Measurements from ENCODE around the gene NFASC. TPM values are rescaled to one million over a fixed set of nuclear protein-coding genes. Genes with fewer than 3 reads are reported as not detected.

NFASC gene
- total RNA-seq, 4 donors from 2014 or later: 0.68 to 2.8 (median 1.7) TPM

DNA sequence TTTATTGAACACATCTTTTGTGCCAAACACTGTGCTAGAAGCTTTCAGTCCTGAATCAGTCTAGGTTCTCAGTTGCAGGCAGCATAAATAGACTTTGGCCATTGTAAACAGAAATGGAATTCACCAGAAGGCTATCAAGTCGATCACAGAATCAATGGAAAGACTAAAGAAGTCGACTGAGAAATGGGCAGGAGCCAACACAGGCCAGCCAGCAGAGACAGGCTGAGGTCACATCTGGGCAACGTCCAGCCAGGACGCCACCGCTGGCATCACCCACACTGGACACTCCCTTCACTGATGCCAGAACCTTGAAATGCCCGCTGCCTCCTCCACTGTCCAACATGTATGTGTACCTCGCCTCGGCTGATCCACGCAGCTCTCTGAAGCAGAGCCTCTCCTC, 166.9 kb downstream of the NFASC start:
- TF ChIP-seq CTCF (IDR thresholded peaks at IDR 0.05; ENCODE audit: low read depth): no peak

GRCh38 chr1:205038132-205038786, 167.6 kb downstream of the NFASC start:
- no peak for TF ChIP-seq CTCF (IDR thresholded peaks at IDR 0.05; ENCODE audit: low read depth)

DNA sequence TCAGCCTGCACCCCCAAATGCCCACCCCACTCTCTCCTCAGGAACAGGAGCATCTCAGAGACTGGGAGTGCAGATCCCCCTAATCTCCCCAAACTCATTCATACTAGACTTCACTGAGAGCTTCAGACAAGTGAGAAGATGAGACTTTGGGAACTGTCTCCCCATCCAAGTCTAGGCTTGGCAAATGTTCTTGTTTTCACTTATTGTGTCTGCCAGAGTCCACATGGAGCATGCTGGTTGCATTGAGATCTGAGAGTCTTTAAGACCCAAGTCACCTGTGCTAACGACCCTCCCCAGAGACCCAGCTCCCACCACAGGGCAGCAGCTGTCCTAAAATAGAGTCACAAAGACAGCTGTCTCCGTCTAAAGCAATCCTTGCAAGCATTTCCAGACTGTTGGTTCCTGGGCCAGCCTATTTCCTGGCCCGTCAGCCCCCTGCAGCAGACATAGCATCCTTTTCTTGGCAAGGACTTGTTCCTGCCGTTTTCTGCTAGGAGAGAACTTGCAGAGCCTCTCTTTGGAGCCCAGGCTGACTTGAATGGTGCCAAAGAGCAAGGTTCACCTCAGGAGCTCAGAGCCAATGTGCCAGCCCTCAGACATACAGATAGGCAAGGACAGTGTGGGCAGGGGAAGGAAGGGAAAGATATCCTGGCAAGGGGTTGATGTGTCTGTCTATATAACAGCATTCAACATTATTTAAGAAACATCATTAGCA, 170.5 kb downstream of the NFASC start:
- TF ChIP-seq CTCF (IDR thresholded peaks at IDR 0.05; ENCODE audit: low read depth): no peak

DNA sequence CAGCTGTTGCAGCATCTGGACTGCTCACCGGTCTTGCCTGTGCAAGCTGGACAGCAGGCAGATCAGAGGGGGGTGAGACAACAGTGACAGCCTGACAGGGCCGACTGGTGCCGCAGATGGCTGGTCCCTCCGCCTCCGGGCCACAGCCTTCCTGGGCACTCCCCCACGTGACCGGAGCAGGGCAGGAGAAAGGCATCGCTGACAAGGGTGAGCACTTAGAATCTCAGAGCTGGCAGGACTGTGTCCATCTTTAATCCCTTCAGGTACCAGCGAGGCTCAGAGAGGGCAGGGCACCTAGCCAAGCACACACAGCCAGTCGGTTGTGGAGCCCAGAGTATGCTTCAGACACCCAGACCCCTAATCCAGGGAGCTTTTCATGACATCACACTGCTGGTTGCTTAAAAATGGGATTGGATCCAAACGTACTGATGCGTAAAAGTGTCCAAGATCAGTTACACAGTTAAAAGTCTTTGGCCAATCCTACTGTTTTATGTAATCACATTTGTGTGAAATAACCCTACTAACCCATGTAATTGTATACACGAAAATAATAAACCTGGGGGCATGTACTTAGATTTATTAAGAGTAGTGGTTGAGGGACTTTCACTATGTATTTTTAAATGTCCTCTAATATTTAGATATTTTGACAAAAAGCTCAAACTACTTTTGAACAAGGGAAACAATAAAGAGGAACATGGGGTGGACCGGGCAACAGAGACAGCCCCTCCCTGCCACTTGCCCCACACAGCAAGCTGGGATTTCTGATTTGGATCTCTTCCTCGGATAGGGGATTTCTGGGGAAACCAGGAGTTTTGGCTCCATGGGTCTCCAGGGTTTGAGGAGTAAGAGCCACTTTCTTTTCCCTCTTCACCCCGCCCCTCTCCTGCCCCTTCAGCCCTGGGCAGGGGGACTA, 171.6 kb downstream of the NFASC start:
- no peak for TF ChIP-seq CTCF (IDR thresholded peaks at IDR 0.05; ENCODE audit: low read depth)

DNA sequence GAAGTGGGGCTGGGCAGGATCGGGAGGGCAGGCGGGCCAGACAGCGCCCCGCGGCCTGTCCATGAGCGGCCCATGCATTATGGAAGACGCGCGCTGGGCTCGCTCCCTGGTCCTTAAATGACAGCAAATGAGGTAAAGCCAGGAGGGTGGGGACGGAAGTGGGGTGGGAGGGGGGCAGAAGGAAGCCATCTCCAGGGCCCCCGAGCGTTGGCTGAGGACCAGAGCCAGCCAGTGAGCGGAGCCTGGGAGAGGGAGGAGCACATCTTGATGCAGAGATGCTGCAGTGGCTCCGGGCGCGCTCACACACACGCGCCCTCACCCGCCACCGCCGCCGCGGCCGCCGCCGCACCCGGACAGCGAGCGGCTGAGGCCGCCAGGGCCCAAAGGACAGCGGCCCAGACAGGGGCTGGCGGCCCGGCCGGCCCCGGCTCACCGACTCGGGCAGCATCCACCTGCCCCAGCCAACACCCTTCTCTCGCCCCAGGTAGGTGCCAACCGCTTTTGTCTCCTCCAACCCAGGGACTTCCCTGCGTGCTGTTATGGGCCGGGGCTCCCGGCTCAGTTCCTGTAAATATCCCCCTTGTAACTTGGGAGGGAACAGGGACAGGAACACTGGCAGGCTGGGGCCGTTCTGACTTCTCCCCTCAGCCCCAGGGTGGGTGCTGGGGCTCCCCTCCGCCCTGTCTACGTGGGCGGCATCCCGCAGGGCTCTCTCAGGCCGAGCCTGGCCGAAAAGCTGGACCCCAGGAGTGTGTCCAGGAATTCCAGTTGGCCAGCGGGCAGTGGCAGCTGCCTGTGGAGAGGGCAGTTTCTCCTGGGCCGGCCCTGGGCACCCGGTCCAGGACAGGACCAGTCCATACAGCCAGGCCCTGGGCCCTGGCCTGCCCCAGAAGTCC, 172.5 kb downstream of the NFASC start, which contains the start of gene CNTN2:
Gene CNTN2, plus strand, starts transcription at position 302 of the 896 bp plus-strand sequence. CDS start 9,974 bp downstream, outside the sequence.
- no peak for TF ChIP-seq CTCF (IDR thresholded peaks at IDR 0.05; ENCODE audit: low read depth)

- no peak for TF ChIP-seq CTCF (IDR thresholded peaks at IDR 0.05; ENCODE audit: low read depth)
Observed at GRCh38 chr1:205043866-205044265, 173.2 kb downstream of the NFASC start.
